LNCaP clone FGC (cell line): ENCODE measurements around the gene DNAAF2.
A peak's percentile ranks its signal among the peaks of the same experiment; 100 is the strongest.

Experiments
- DNase-seq: peaks from one replicate; pipeline ENCODE4 v3.0.0-alpha.2; 2011; ENCODE audit warnings: low read depth
- H3K4me3 ChIP-seq: 2 replicates; pipeline ENCODE4 v1.5.1; 2011; ENCODE audit warnings: mild to moderate bottlenecking, low read depth, low read length, control low read depth
- CTCF ChIP-seq: IDR thresholded peaks from 2 replicates; pipeline ENCODE4 v1.5.1; 2012; ENCODE audit warnings: mild to moderate bottlenecking; ENCODE audit not compliant: control insufficient read depth, insufficient read depth; ENCODE audit errors: extremely low read depth

The DNAAF2 gene

GRCh38 chr14:49654511-49654910 is 19.5 kb upstream of the DNAAF2 start:
- DNase-seq = no peak
- TF ChIP-seq CTCF = no peak
- no peak overlapping the region for H3K4me3 ChIP-seq

GRCh38 chr14:49653508-49653907 is 18.5 kb upstream of the DNAAF2 start:
- TF ChIP-seq CTCF = no peak
- no peak overlapping the region for H3K4me3 ChIP-seq
- DNase-seq = no peak

- no peak for DNase-seq
- no peak for TF ChIP-seq CTCF
- H3K4me3 ChIP-seq = no peak overlapping the region
Measured at GRCh38 chr14:49642163-49642562, 7.1 kb upstream of the DNAAF2 start.

GRCh38 chr14:49641697-49642129 is 6.7 kb upstream of the DNAAF2 start:
- DNase-seq = peak; percentile 97
- no peak for TF ChIP-seq CTCF
- H3K4me3 ChIP-seq = no peak overlapping the region

GRCh38 chr14:49640540-49641417 is 5.7 kb upstream of the DNAAF2 start:
- DNase-seq = no peak
- no peak for TF ChIP-seq CTCF
- H3K4me3 ChIP-seq = no peak overlapping the region

- TF ChIP-seq CTCF = no peak
- no peak for DNase-seq
- H3K4me3 ChIP-seq = no peak overlapping the region
Measured at GRCh38 chr14:49637534-49638078, 2.6 kb upstream of the DNAAF2 start.
